NOMO-1 treated with dmso at 0.1 percent for 144 hours (cell line): ENCODE results near the gene MRPS22.
"Not testable (repeated sequence)": the region's sequence is repeated elsewhere in the genome, so short reads cannot be mapped to it uniquely, and the experiment has no call there.

Experiments
- DNase-seq: peaks from one replicate; lab custom pipeline; 2025; ENCODE audit not compliant: unreplicated experiment; lab: John Stamatoyannopoulos, UW

MRPS22 gene

DNA sequence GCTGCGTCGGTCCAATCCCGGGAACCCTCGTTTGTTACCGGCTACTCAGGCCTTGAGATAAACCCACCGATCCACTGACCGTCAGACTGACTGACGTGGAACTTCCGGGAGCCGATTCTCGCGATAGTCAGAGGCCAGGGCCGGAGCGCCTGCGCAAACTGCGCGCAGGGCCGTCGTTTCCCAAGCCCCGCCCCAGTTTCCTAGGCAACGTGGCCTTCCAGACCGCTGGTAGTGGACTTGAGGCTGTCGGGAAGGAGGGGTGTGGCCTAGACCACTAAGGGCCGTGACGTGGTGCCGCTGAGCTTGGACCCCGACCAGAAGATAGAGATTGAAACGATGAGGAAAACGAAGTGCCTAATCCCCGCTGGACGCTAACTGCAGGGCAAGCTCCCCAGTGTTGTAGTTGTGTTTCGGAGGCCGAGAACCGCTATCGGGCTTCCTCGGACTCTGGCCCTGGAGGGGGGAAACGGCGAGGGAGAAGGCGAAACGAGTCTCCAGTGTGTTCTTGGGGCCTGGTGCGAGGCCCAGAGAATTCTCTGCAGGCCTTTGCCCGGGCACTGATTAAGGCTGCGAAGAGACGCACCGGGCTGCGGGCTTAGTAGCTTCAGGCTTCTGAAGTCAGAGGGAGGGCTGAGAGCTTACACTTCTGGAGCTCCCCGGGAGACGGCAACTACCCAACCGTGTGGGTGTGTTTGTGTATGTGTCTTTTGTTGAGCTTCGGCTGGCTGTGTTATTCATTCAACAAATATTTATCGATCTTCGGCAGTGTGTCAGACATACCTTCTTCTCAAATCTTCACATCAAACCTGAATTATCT, 45.9 kb downstream of the MRPS22 start, which contains the start of gene COPB2:
Gene COPB2, minus strand, starts transcription at position 96 of the 817 bp plus-strand sequence. CDS start 97 bp downstream, outside the sequence.
- DNase-seq: peak; percentile 100

DNA sequence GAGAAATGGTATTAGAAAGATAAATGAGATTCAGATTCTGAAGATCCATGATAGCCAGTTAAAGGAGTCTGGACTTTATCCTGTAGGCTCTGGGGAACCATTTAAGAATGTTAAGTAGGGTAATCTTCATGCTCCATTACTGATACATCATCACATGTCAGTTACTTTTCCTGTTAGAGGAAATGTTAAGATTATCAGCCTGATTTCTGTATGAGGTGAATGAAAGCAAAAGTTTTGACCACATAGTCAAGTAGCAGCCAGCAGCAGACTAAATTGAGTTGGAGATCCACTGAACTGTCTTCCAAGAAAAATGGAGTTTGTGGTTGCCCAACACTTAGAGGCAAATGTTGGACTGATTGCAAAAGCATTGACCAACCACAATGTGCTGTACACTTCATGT, 50.3 kb downstream of the MRPS22 start:
- DNase-seq: no peak

DNA sequence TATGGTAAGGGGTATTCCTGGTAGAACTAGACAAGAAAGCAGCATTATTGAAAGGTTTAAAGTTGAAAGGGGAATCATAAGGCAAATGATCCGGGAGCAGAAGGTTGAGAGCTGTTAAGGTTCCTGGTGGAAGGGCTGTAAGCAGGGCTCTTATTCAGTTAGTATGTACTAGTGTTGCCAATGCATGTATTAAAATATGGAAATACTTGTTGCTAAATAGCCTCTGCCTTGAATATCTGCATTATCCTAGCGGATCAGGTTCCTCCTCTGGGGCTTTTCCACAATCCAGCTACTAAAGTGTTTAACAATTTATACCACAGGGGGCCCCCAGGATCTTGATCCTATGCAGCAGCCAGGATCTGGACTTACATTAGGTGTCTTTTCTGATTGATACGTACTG, 52.9 kb downstream of the MRPS22 start:
- no peak for DNase-seq

DNA sequence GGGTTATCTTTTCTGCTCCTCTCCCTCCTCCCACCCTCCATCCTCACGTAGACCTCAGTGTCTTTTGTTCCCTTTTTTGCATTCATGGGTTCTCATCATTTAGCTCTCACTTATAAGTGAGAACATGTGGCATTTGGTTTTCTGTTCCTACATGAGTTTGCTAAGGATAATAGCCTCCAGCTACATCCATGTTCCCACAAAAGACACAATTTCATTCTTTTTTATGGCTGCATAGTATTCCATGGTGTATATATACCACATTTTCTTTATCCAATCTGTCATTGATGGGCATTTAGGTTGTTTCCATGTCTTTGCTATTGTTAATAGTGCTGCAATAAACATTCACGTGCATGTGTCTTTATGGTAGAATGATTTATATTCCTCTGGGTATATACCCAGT, 57.3 kb downstream of the MRPS22 start:
- DNase-seq: not testable (repeated sequence)
